NCI-H146 (cell line): ENCODE results near the gene RAB6D.
"Not testable (repeated sequence)": the region's sequence is repeated elsewhere in the genome, so short reads cannot be mapped to it uniquely, and the experiment has no call there.

Source experiments
- DNase-seq: peaks from one replicate; lab custom pipeline; 2025; lab: John Stamatoyannopoulos, UW

RAB6D gene

GRCh38 chr2:131363703-131364186 lies at the start of gene RAB6D:
Gene RAB6D (minus strand): TSS chr2:131364168. CDS start chr2:131363720, 448 bp downstream.
- not testable (repeated sequence) for DNase-seq

GRCh38 chr2:131413148-131413747 lies 49.3 kb upstream of the RAB6D start:
- DNase-seq = peak; percentile 43

GRCh38 chr2:131410173-131410572 lies 46.2 kb upstream of the RAB6D start:
- DNase-seq = no peak

GRCh38 chr2:131408778-131409177 lies 44.8 kb upstream of the RAB6D start:
- DNase-seq = no peak

GRCh38 chr2:131408207-131408606 lies 44.2 kb upstream of the RAB6D start:
- no peak for DNase-seq

- DNase-seq = no peak
Measured at GRCh38 chr2:131404753-131405152, 40.8 kb upstream of the RAB6D start.

- DNase-seq = no peak
Measured at GRCh38 chr2:131402320-131403039, 38.5 kb upstream of the RAB6D start.

- DNase-seq = no peak
Measured at GRCh38 chr2:131400849-131401248, 36.9 kb upstream of the RAB6D start.

GRCh38 chr2:131400441-131400840 lies 36.5 kb upstream of the RAB6D start:
- DNase-seq = not testable (repeated sequence)

- DNase-seq = not testable (repeated sequence)
Measured at GRCh38 chr2:131396209-131396608, 32.2 kb upstream of the RAB6D start.

GRCh38 chr2:131395024-131395645 lies 31.2 kb upstream of the RAB6D start:
- DNase-seq = peak; percentile 16

GRCh38 chr2:131394147-131394931 lies 30.4 kb upstream of the RAB6D start:
- peak; percentile 37 for DNase-seq

- not testable (repeated sequence) for DNase-seq
Measured at GRCh38 chr2:131391953-131392352, 28.0 kb upstream of the RAB6D start.

GRCh38 chr2:131391471-131391870 lies 27.5 kb upstream of the RAB6D start:
- not testable (repeated sequence) for DNase-seq

- DNase-seq = not testable (repeated sequence)
Measured at GRCh38 chr2:131390495-131391130, 26.6 kb upstream of the RAB6D start.

GRCh38 chr2:131389657-131390056 lies 25.7 kb upstream of the RAB6D start:
- no peak for DNase-seq

- DNase-seq = not testable (repeated sequence)
Measured at GRCh38 chr2:131388834-131389233, 24.9 kb upstream of the RAB6D start.

- not testable (repeated sequence) for DNase-seq
Measured at GRCh38 chr2:131373111-131373510, 9.1 kb upstream of the RAB6D start.

- DNase-seq = no peak
Measured at GRCh38 chr2:131369954-131370353, 6.0 kb upstream of the RAB6D start.

- DNase-seq = not testable (repeated sequence)
Measured at GRCh38 chr2:131368493-131369066, 4.6 kb upstream of the RAB6D start.

GRCh38 chr2:131367352-131367751 lies 3.4 kb upstream of the RAB6D start:
- DNase-seq = no peak
